PC-3 (cell line): Measurements from ENCODE around the gene SLC34A1. TPM values are rescaled to one million over a fixed set of nuclear protein-coding genes. Genes with fewer than 3 reads are reported as not detected.
A peak's percentile ranks its signal among the peaks of the same experiment; 100 is the strongest.

ENCODE experiments used
- ATAC-seq: fragments of 200-7000 bp; cut with Tn5 transposase; 2 replicates; pipeline ENCODE4 v1.9.1; 2020; ENCODE audit warnings: mild to moderate bottlenecking, moderate library complexity
- BruUV-seq: library from RNA; stranded (reverse); fragments of 400-500 nt; replicated peaks from 2 replicates; lab custom pipeline; 2021; lab: Mats Ljungman, UMichigan
- CTCF ChIA-PET: fragments of 300-600 bp; sonication (Branson Sonifier 250); formaldehyde crosslinking; loops from one replicate; lab custom pipeline; 2022; ENCODE audit warnings: antibody characterized with exemption; lab: Charles Lee
- POLR2A ChIA-PET: fragments of 300-600 bp; sonication (Branson Sonifier 250); formaldehyde crosslinking; loops from one replicate; lab custom pipeline; 2022; ENCODE audit warnings: antibody characterized with exemption; ENCODE audit not compliant: unreplicated experiment; lab: Charles Lee
- DNase-seq: peaks from one replicate; pipeline ENCODE4 v3.0.0-alpha.2; 2015
- H2AFZ ChIP-seq: fragments of 300-600 bp; sonication (generic); 2 replicates; pipeline ENCODE4 v1.6.0; 2016; ENCODE audit warnings: antibody characterized with exemption, low read length
- H3F3A ChIP-seq: fragments of 300-600 bp; sonication (generic); one replicate; pipeline ENCODE4 v1.6.0; 2017; ENCODE audit warnings: antibody characterized with exemption, low read length, control low read depth, mild to moderate bottlenecking; ENCODE audit not compliant: unreplicated experiment
- H3K27ac ChIP-seq: fragments of 300-600 bp; sonication (generic); 2 replicates; pipeline ENCODE4 v1.5.1; 2016; ENCODE audit warnings: mild to moderate bottlenecking, low read length
- H3K27me3 ChIP-seq: fragments of 300-600 bp; sonication (generic); 2 replicates; pipeline ENCODE4 v1.6.1; 2016; ENCODE audit warnings: low read length, mixed read lengths
- H3K36me3 ChIP-seq: fragments of 300-600 bp; sonication (generic); 2 replicates; pipeline ENCODE4 v1.6.1; 2016; ENCODE audit warnings: low read depth, mixed run types, low read length, mixed read lengths
- H3K4me1 ChIP-seq: fragments of 300-600 bp; sonication (generic); 2 replicates; pipeline ENCODE4 v1.5.1; 2016; ENCODE audit warnings: low read length; ENCODE audit not compliant: insufficient read depth
- H3K4me2 ChIP-seq: fragments of 300-600 bp; sonication (generic); 2 replicates; pipeline ENCODE4 v1.6.0; 2016; ENCODE audit warnings: low read length
- H3K4me3 ChIP-seq: fragments of 300-600 bp; sonication (generic); 2 replicates; pipeline ENCODE4 v1.5.1; 2016; ENCODE audit warnings: mild to moderate bottlenecking, low read length, mixed read lengths
- H3K79me2 ChIP-seq: fragments of 300-600 bp; sonication (generic); 2 replicates; pipeline ENCODE4 v1.6.1; 2017; ENCODE audit warnings: low read length, mixed read lengths
- H3K9ac ChIP-seq: fragments of 300-600 bp; sonication (generic); 2 replicates; pipeline ENCODE4 v1.6.0; 2016; ENCODE audit warnings: mild to moderate bottlenecking, low read length
- H3K9me2 ChIP-seq: fragments of 300-600 bp; sonication (generic); replicated peaks from 2 replicates; pipeline ENCODE4 v1.6.1; 2016; ENCODE audit warnings: mixed run types, low read length, mixed read lengths
- H3K9me3 ChIP-seq: fragments of 300-600 bp; sonication (generic); 2 replicates; pipeline ENCODE4 v1.6.1; 2016; ENCODE audit warnings: low read length, mixed read lengths
- H4K20me1 ChIP-seq: fragments of 300-600 bp; sonication (generic); 2 replicates; pipeline ENCODE4 v1.6.1; 2016; ENCODE audit warnings: low read length, mixed read lengths
- EZH2 ChIP-seq: fragments of 300-600 bp; sonication (generic); IDR thresholded peaks from one replicate; pipeline ENCODE4 v1.6.1; 2017; ENCODE audit warnings: antibody characterized with exemption, mild to moderate bottlenecking, low read length; ENCODE audit not compliant: unreplicated experiment
- EZH2phosphoT487 ChIP-seq: fragments of 300-600 bp; sonication (generic); IDR thresholded peaks from 2 replicates; pipeline ENCODE4 v1.6.1; 2018; ENCODE audit warnings: mild to moderate bottlenecking, antibody characterized with exemption, low read length, borderline replicate concordance
- intact Hi-C: fragments of 100-400 bp; cut with micrococcal nuclease; formaldehyde crosslinking; loops from 2 replicates; pipeline ENCODE4 v1.9.0; 2023
- total RNA-seq: library from RNA; depleted of rRNA; stranded (reverse); fragments of >200 nt; gene quantifications from 2 replicates; pipeline ENCODE4 v1.2.3, GENCODE V29; 2014
- TF ChIP-seq, protein P1 (sequence below): fragments of 300-600 bp; sonication (generic); conservative IDR thresholded peaks from 2 replicates; pipeline ENCODE4 v1.5.1; 2017; ENCODE audit warnings: antibody characterized with exemption, low read depth, mild to moderate bottlenecking, low read length

The SLC34A1 gene
- total RNA-seq, 1 experiment from 2014 or later: 0.07 TPM

DNA sequence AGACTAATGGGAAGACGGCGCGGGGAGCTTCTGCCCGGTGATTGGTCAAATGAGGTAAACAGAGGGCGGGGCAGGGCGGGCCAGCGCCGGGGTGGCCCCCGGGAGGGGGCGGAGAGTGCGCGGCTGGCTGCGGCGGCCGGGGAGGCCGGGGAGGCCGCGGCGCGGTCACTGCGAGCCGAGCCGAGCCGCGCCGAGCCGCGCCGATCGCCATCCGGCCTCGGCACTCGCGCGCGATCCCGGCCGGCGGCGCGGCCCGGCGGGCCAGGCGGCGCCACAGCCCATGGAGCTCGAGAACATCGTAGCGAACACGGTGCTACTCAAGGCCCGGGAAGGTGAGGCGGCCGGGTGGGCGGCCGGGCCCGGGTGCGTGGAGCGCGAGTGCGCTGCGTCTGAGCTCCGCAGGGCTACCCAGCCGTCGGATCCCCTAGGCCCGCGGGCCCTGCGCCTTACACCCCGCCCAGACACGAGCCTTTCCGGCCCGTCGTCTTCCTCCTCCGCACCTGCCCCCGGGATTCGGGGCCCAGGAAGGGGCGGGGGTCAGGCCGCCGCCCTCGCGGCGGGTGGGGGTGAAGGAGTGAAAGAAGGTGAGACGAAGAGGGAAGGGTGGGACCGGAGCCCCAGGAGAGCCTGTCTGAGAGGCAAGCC, 42.5 kb downstream of the SLC34A1 start, which contains the start of gene GRK6:
Gene GRK6 (plus strand): TSS at position 111 of the 645 bp plus-strand sequence. CDS start 170 bp downstream, at position 281.
- TF ChIP-seq, protein P1, sequence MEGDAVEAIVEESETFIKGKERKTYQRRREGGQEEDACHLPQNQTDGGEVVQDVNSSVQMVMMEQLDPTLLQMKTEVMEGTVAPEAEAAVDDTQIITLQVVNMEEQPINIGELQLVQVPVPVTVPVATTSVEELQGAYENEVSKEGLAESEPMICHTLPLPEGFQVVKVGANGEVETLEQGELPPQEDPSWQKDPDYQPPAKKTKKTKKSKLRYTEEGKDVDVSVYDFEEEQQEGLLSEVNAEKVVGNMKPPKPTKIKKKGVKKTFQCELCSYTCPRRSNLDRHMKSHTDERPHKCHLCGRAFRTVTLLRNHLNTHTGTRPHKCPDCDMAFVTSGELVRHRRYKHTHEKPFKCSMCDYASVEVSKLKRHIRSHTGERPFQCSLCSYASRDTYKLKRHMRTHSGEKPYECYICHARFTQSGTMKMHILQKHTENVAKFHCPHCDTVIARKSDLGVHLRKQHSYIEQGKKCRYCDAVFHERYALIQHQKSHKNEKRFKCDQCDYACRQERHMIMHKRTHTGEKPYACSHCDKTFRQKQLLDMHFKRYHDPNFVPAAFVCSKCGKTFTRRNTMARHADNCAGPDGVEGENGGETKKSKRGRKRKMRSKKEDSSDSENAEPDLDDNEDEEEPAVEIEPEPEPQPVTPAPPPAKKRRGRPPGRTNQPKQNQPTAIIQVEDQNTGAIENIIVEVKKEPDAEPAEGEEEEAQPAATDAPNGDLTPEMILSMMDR: no peak
- TF ChIP-seq EZH2 (no peak), EZH2phosphoT487 (no peak)
- Histone ChIP-seq H3K4me2 (peak within 1 kb of the TSS; percentile 99), H2AFZ (peak within 1 kb of the TSS; percentile 74), H3F3A (no peaks in the 10 kb centered on the region), H3K79me2 (peaks cover 31% of the 10 kb centered on the region), H3K4me1 (peaks cover 19% of the 10 kb centered on the region), H3K36me3 (no peaks in the 10 kb centered on the region), H3K9me3 (no peaks in the 10 kb centered on the region), H3K4me3 (peak within 1 kb of the TSS; percentile 75), H3K9me2 (no peaks in the 10 kb centered on the region), H3K27me3 (no peaks in the 10 kb centered on the region), H3K27ac (peak within 1 kb of the TSS; percentile 72), H3K9ac (peak within 1 kb of the TSS; percentile 90), H4K20me1 (0 out of 2 replicates have a peak, but pooled peaks cover 5% of the 10 kb centered on the region)
- intact Hi-C loops: loop anchor here (2.0 kb wide), 3 partner anchors 20 to 28 kb away; partner anchors contain the start of gene PRR7
- ChIA-PET POLR2A (interaction anchor here (0.5 to 1.0 kb wide), 13 partner anchors 15 to 973 kb away, joined by 3 to 16 read pairs (median 6); partner anchors contain the start of gene LMAN2), CTCF (interaction anchor here (0.6 to 2.3 kb wide), 10 partner anchors 19 to 979 kb away, joined by 4 to 32 read pairs (median 8); partner anchors contain the start of gene PRR7)
- ATAC-seq (peak; percentile 8), DNase-seq (peak; percentile 42)
- BruUV-seq: no TSS peak

DNA sequence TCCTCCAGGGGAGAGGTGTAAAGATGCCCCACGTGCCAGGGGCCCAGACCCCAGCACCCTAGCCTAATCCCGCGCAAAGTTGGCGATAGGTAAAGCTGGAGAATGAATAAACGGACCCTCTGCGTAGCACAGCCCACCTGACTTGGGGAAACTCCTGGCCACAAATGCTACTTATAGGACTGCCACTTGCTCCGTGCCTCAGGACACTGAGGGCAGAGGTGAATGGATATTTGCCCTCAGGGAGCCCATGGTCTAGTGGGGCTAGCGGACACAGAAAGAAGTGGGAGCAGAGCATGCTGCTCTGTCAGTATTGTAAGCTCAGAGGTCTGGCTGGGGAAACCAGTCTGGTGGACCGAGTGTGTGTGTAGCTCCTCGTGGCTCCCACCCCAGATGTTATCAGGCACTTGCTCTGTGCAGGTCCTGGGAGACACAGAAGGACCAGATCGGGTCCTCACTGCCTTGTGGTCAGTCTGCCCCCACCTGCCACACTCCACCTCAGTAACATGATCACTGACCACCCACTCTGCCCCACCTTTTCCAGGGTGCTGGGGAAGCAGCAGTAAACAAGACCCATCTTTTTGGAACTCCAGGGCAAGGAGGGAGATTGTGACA, 43.1 kb downstream of the SLC34A1 start:
- Histone ChIP-seq H3K9ac (peak overlapping the region; percentile 90), H3K9me3 (no peaks in the 10 kb centered on the region), H3K27ac (peak overlapping the region; percentile 22; the same call in 1 of the 2 replicates), H4K20me1 (0 out of 2 replicates have a peak, but pooled peaks cover 5% of the 10 kb centered on the region), H3K4me3 (peak overlapping the region; percentile 75), H3F3A (no peaks in the 10 kb centered on the region), H3K4me2 (peak overlapping the region; percentile 99), H3K9me2 (no peaks in the 10 kb centered on the region), H3K36me3 (no peaks in the 10 kb centered on the region), H2AFZ (peak overlapping the region; percentile 58), H3K27me3 (no peaks in the 10 kb centered on the region), H3K4me1 (peaks cover 19% of the 10 kb centered on the region), H3K79me2 (peaks cover 31% of the 10 kb centered on the region)
- intact Hi-C loops: loop anchor here (2.0 kb wide), 3 partner anchors 19 to 27 kb away; partner anchors contain the start of gene PRR7
- ATAC-seq (no peak), DNase-seq (peak; percentile 29)
- ChIA-PET POLR2A (interaction anchor here (0.5 to 0.6 kb wide), 3 partner anchors 21 to 76 kb away, joined by 3 read pairs; partner anchors contain the start of gene LMAN2), CTCF (interaction anchor here (2.2 to 2.3 kb wide), 2 partner anchors 24 to 57 kb away, joined by 9 to 32 read pairs; no protein-coding TSS in a partner anchor)
- TF ChIP-seq EZH2: no peak
- TF ChIP-seq EZH2phosphoT487: no peak
- TF ChIP-seq, protein P1: no peak
- TSS peak; percentile 70 for BruUV-seq
